Neuronal stem cell (in vitro differentiated cells): Measurements from ENCODE around the gene MAP4K3.

Experiments
- DNase-seq: peaks from one replicate; pipeline ENCODE4 v3.0.0-alpha.2; 2013; ENCODE audit warnings: low spot score
- H2AFZ ChIP-seq: one replicate; pipeline ENCODE4 v1.6.1; 2013; ENCODE audit warnings: mild to moderate bottlenecking, low read length, inconsistent platforms
- H2AK5ac ChIP-seq: 2 replicates; pipeline ENCODE4 v1.6.1; 2013; ENCODE audit warnings: low read depth, mild to moderate bottlenecking, inconsistent platforms, low read length, moderate library complexity, mixed read lengths
- H2BK120ac ChIP-seq: 2 replicates; pipeline ENCODE4 v1.6.1; 2013; ENCODE audit warnings: low read depth, mild to moderate bottlenecking, inconsistent platforms, low read length, moderate library complexity, mixed read lengths
- H2BK12ac ChIP-seq: one replicate; pipeline ENCODE4 v1.6.1; 2013; ENCODE audit warnings: low read length, inconsistent platforms
- H2BK15ac ChIP-seq: 2 replicates; pipeline ENCODE4 v1.6.1; 2013; ENCODE audit warnings: mild to moderate bottlenecking, low read length, inconsistent platforms, mixed read lengths
- H2BK5ac ChIP-seq: one replicate; pipeline ENCODE4 v1.6.1; 2013; ENCODE audit warnings: inconsistent platforms, mild to moderate bottlenecking, low read length, moderate library complexity
- H3K14ac ChIP-seq: one replicate; pipeline ENCODE4 v1.6.1; 2013; ENCODE audit warnings: low read length, inconsistent platforms
- H3K18ac ChIP-seq: 2 replicates; pipeline ENCODE4 v1.6.1; 2013; ENCODE audit warnings: low read length, inconsistent platforms
- H3K23ac ChIP-seq: 2 replicates; pipeline ENCODE4 v1.6.1; 2013; ENCODE audit warnings: low read depth, mild to moderate bottlenecking, mixed read lengths, low read length, inconsistent platforms; ENCODE audit not compliant: poor library complexity
- H3K27ac ChIP-seq: replicated peaks from 3 replicates; pipeline ENCODE4 v1.5.1; 2013; ENCODE audit warnings: low read length, inconsistent platforms
- H3K27me3 ChIP-seq, 3 experiments: 2 replicates each; pipeline ENCODE4 v1.6.1; 2013; ENCODE audit warnings: low read length in 3 of 3, mild to moderate bottlenecking in 2 of 3, inconsistent platforms in 1 of 3, low read depth in 1 of 3, mixed read lengths in 1 of 3, moderate library complexity in 1 of 3; ENCODE audit not compliant: control insufficient read depth in 3 of 3, insufficient read depth in 3 of 3
- H3K36me3 ChIP-seq, 2 donors: replicated peaks in 1 of 2; 2 replicates each; pipeline ENCODE4 v1.6.1; 2013; ENCODE audit warnings: low read length in 2 of 2; ENCODE audit not compliant: control insufficient read depth in 2 of 2, insufficient read depth in 2 of 2
- H3K4ac ChIP-seq: 2 replicates; pipeline ENCODE4 v1.6.1; 2013; ENCODE audit warnings: inconsistent platforms, mild to moderate bottlenecking, low read length, moderate library complexity
- H3K4me1 ChIP-seq, 2 donors: 1 replicate in 1 of 2; 2 replicates in 1 of 2; pipeline ENCODE4 v1.6.1; 2013; ENCODE audit warnings: low read length in 2 of 2, low read depth in 1 of 2; ENCODE audit not compliant: control insufficient read depth in 2 of 2, insufficient read depth in 1 of 2
- H3K4me2 ChIP-seq: one replicate; pipeline ENCODE4 v1.6.1; 2013; ENCODE audit warnings: mild to moderate bottlenecking, low read length, inconsistent platforms; ENCODE audit not compliant: insufficient read depth, poor library complexity, severe bottlenecking
- H3K4me3 ChIP-seq, 2 donors: 2 replicates each; pipeline ENCODE4 v1.5.1; 2013; ENCODE audit warnings: low read length in 2 of 2, mild to moderate bottlenecking in 2 of 2, inconsistent platforms in 1 of 2, moderate library complexity in 1 of 2
- H3K79me1 ChIP-seq: one replicate; pipeline ENCODE4 v1.6.1; 2013; ENCODE audit warnings: low read depth, mild to moderate bottlenecking, inconsistent platforms, low read length, moderate library complexity
- H3K9ac ChIP-seq: one replicate; pipeline ENCODE4 v1.6.1; 2013; ENCODE audit warnings: mild to moderate bottlenecking, low read depth, low read length, inconsistent platforms; ENCODE audit not compliant: poor library complexity
- H3K9me3 ChIP-seq, 2 donors: replicated peaks in 1 of 2; 2 replicates each; pipeline versions ENCODE3 to v1.6.1; 2013; ENCODE audit warnings: low read length in 2 of 2, mild to moderate bottlenecking in 2 of 2, inconsistent platforms in 1 of 2, low read depth in 1 of 2, mixed read lengths in 1 of 2, moderate library complexity in 1 of 2; ENCODE audit not compliant: control insufficient read depth in 2 of 2, insufficient read depth in 1 of 2
- H4K8ac ChIP-seq: one replicate; pipeline ENCODE4 v1.6.1; 2013; ENCODE audit warnings: low read depth, mild to moderate bottlenecking, inconsistent platforms, low read length, moderate library complexity
- H4K91ac ChIP-seq: one replicate; pipeline ENCODE4 v1.6.1; 2013; ENCODE audit warnings: low read length, low read depth, mild to moderate bottlenecking, inconsistent platforms; ENCODE audit not compliant: poor library complexity
- WGBS, 2 donors: extraction: QIAGEN DNeasy Blood & Tissue Kit; methylation state at CpG; one replicate each; pipeline ENCODE4 v1.1.7; 2013; ENCODE audit warnings: missing lambda C conversion rate in 2 of 2, mixed read lengths in 1 of 2; ENCODE audit not compliant: insufficient read length in 2 of 2, insufficient replicate concordance in 1 of 2; ENCODE audit errors: extremely low coverage in 2 of 2; 5-methylcytosine and 5-hydroxymethylcytosine counted together

MAP4K3 gene

DNA sequence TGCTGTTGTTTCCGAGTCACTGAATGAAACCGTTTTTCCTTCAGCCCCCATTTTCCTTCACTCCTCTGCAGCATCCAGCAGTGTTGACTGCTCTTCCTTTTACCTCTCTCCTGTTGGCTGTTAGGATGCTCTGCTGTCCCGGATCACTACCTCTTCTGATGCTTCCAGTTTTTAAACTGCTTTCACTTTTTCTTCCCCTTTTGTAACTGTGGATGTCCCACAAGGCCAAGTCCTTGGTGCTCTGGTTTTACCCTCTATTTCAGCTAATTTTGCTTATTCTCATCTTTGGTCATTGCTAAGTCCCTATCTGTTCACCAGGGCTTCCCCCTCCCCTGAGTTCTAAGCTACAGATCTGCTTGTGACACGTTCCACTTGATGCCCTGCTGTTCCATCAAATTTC is 39.4 kb upstream of the MAP4K3 start:
- H3K9ac ChIP-seq = no peak overlapping the region
- no peak overlapping the region for H4K8ac ChIP-seq

DNA sequence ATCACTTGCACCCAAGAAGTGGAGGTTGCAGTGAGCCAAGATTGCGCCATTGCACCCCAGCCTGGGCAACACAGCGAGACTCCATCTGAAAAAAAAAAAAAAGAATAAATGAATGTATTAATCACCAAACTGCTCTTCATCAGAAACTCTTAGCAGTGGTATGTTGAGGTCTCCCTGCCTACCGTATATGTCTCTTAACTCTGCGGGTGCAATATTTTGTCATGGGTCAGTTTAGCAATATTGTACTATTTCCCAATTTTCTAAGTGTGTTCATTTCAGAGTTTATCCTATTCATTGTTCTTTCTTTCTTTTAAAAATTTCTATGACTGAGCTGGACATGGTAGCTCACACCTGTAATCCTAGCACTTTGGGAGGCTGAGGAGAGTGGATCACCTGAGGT is 37.9 kb upstream of the MAP4K3 start:
- H3K9me3 ChIP-seq = peaks cover 0 to 15% of the 10 kb centered on the region in 2 donors
- H3K4me1 ChIP-seq = peaks cover 0 to 8% of the 10 kb centered on the region in 2 donors
- no peak overlapping the region for H3K27ac ChIP-seq
- no peak overlapping the region for H2AK5ac ChIP-seq
- no peak overlapping the region for H2BK5ac ChIP-seq
- WGBS, 2 donors = no CpG with 5 or more reads among the region's 4 CpGs
- H4K91ac ChIP-seq = no peak overlapping the region
- peaks cover 0 to 26% of the 10 kb centered on the region in 2 donors for H3K36me3 ChIP-seq
- H4K8ac ChIP-seq = no peak overlapping the region
- no peak overlapping the region for H2BK12ac ChIP-seq
- no peak overlapping the region for H2AFZ ChIP-seq
- H3K9ac ChIP-seq = no peak overlapping the region
- no peak overlapping the region for H3K23ac ChIP-seq
- no peak overlapping the region for H3K4me2 ChIP-seq
- H3K18ac ChIP-seq = no peak overlapping the region
- no peak overlapping the region for H2BK15ac ChIP-seq
- no peak overlapping the region for H2BK120ac ChIP-seq
- no peak overlapping the region for H3K14ac ChIP-seq
- no peak for DNase-seq
- H3K4me3 ChIP-seq = no peak overlapping the region
- no peaks in the 10 kb centered on the region for H3K79me1 ChIP-seq
- no peaks in the 10 kb centered on the region for H3K27me3 ChIP-seq
- no peak overlapping the region for H3K4ac ChIP-seq

More for the DNA sequence above, 39.4 kb upstream of the MAP4K3 start:
- no peak overlapping the region for H3K4me3 ChIP-seq
- no peak overlapping the region for H3K23ac ChIP-seq
- no peaks in the 10 kb centered on the region for H3K27me3 ChIP-seq
- H2AK5ac ChIP-seq = no peak overlapping the region
- no CpG with 5 or more reads among the region's 4 CpGs for WGBS, 2 donors
- H3K9me3 ChIP-seq = peaks cover 0 to 15% of the 10 kb centered on the region in 2 donors
- no peak overlapping the region for H3K18ac ChIP-seq
- DNase-seq = no peak
- no peaks in the 10 kb centered on the region for H3K79me1 ChIP-seq
- H2BK12ac ChIP-seq = no peak overlapping the region
- H3K14ac ChIP-seq = no peak overlapping the region
- no peak overlapping the region for H2BK120ac ChIP-seq
- H3K27ac ChIP-seq = no peak overlapping the region
- H3K4me2 ChIP-seq = no peak overlapping the region
- H3K36me3 ChIP-seq = peaks cover 0 to 26% of the 10 kb centered on the region in 2 donors
- H3K4ac ChIP-seq = no peak overlapping the region
- H2BK5ac ChIP-seq = no peak overlapping the region
- no peak overlapping the region for H2BK15ac ChIP-seq
- no peak overlapping the region for H2AFZ ChIP-seq
- no peaks in the 10 kb centered on the region for H3K4me1 ChIP-seq
- H4K91ac ChIP-seq = no peak overlapping the region

DNA sequence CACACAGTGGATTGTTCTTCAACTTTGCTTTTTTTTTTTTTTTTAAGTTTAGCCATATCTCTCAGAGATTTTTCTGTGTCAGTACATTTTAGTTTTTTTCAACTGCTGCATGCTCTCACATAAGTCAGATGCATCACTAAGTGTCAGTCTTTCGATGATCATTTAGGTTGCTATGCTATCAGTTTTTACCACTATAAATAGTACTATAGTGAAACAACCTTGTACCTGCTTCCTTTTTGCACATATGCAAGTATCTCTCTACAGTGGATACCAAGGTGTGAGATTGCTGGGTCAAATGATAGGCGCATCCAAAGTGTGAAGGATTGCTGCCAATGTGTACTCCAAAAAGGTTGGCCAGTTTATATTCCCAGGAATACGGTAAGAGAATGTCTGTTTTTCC is 33.5 kb upstream of the MAP4K3 start:
- H2BK120ac ChIP-seq = no peak overlapping the region
- no peak overlapping the region for H4K8ac ChIP-seq
- peaks cover 0 to 14% of the 10 kb centered on the region in 2 donors for H3K36me3 ChIP-seq
- H3K9me3 ChIP-seq = no peaks in the 10 kb centered on the region
- no peak overlapping the region for H4K91ac ChIP-seq
- no peak overlapping the region for H2BK12ac ChIP-seq
- H3K9ac ChIP-seq = no peak overlapping the region
- H3K18ac ChIP-seq = no peak overlapping the region
- H3K27ac ChIP-seq = no peak overlapping the region
- WGBS, 2 donors = no CpG with 5 or more reads among the region's 3 CpGs
- no peak overlapping the region for H3K14ac ChIP-seq
- H3K4me1 ChIP-seq = peaks cover 9 to 23% of the 10 kb centered on the region in 2 donors
- H2BK15ac ChIP-seq = no peak overlapping the region
- no peak overlapping the region for H2AFZ ChIP-seq
- no peak overlapping the region for H3K4me3 ChIP-seq
- no peak overlapping the region for H2AK5ac ChIP-seq
- H3K4me2 ChIP-seq = no peak overlapping the region
- no peaks in the 10 kb centered on the region for H3K27me3 ChIP-seq
- DNase-seq = no peak
- no peak overlapping the region for H2BK5ac ChIP-seq
- no peak overlapping the region for H3K23ac ChIP-seq
- H3K4ac ChIP-seq = no peak overlapping the region
- H3K79me1 ChIP-seq = no peaks in the 10 kb centered on the region

DNA sequence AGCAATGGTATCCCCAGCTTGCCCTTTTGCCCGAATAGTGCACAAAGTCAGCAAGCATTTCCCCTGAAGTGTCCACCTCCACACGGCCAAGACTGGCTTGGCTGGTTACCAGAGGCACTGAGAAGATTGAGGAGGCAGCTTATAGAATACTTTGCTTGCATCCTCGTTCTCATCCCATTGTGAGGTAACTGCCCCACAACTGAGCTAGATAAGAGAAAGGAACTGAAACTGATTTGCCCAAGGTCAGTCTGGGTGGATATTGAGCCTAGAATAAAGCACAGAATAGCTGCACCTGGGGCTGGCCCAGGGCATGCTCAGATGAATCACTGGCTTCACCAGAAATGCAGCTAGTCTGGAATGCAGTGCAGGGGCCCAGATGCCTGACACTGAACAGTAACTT is 32.7 kb upstream of the MAP4K3 start:
- peak overlapping the region; percentile 79 for H2AFZ ChIP-seq
- H3K9ac ChIP-seq = no peak overlapping the region
- H2BK120ac ChIP-seq = no peak overlapping the region
- no peaks in the 10 kb centered on the region for H3K27me3 ChIP-seq
- no peak overlapping the region for H4K91ac ChIP-seq
- peak overlapping the region in 1 of 2 donors; percentile 5 for H3K4me3 ChIP-seq
- H3K23ac ChIP-seq = no peak overlapping the region
- H3K18ac ChIP-seq = no peak overlapping the region
- H3K4me1 ChIP-seq = peaks cover 9 to 23% of the 10 kb centered on the region in 2 donors
- H3K36me3 ChIP-seq = peaks cover 0 to 10% of the 10 kb centered on the region in 2 donors
- H3K27ac ChIP-seq = no peak overlapping the region
- WGBS, 2 donors = no CpG with 5 or more reads among the region's 3 CpGs
- H4K8ac ChIP-seq = no peak overlapping the region
- H2AK5ac ChIP-seq = no peak overlapping the region
- no peak overlapping the region for H2BK12ac ChIP-seq
- H3K14ac ChIP-seq = no peak overlapping the region
- no peak overlapping the region for H3K4me2 ChIP-seq
- H3K9me3 ChIP-seq = no peaks in the 10 kb centered on the region
- H3K79me1 ChIP-seq = no peaks in the 10 kb centered on the region
- no peak overlapping the region for H3K4ac ChIP-seq
- no peak overlapping the region for H2BK5ac ChIP-seq
- no peak overlapping the region for H2BK15ac ChIP-seq
- peak; percentile 9 for DNase-seq
